GM18502 (cell line): ENCODE measurements around the gene OR9A2.
"Not testable (repeated sequence)": the region's sequence is repeated elsewhere in the genome, so short reads cannot be mapped to it uniquely, and the experiment has no call there.

ENCODE experiments used
- ATAC-seq: cut with Tn5 transposase; IDR thresholded peaks from one replicate; pipeline ENCODE4 v1.9.1; 2021; ENCODE audit warnings: mild to moderate bottlenecking; ENCODE audit not compliant: unreplicated experiment, poor library complexity

Gene OR9A2

DNA sequence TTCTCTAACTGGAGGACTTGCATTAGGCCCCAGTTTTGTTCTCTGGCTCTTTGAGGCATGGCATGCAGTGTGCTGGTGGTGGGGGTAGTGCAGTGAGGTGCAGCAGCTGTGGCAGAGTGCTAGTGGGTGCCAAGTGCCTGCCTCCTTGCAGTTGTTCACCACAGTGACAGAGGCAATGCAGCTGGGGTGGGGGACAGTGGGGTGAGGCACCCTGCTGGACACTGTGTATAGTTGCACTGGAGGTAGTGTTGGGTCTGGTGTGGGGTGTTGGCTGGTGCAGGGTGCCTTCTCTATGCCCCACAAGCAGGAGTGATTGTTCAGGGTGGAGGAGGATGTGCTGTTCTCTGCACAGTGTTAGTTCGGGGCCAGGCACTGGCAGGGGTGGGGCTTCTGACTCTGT, 43.1 kb downstream of the OR9A2 start:
- ATAC-seq: no peak

DNA sequence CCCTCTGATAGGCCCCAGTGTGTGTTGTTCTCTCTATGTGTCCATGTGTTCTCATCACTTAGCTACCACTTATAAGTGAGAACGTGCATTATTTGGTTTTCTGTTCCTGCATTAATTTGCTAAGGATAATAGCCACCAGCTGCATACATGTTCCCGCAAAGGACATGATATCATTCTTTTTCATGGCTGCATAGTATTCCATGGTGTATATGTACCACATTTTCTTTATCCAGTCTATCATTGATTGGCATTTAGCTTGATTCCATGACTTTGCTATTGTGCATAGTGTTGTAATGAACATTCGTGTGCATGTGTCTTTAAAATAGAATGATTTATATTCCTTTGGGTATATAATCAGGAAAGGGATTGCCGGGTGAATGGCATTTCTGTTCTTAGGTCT, 48.5 kb downstream of the OR9A2 start:
- ATAC-seq: not testable (repeated sequence)
